ENCODE results near the gene FRY.

The FRY gene

DNA sequence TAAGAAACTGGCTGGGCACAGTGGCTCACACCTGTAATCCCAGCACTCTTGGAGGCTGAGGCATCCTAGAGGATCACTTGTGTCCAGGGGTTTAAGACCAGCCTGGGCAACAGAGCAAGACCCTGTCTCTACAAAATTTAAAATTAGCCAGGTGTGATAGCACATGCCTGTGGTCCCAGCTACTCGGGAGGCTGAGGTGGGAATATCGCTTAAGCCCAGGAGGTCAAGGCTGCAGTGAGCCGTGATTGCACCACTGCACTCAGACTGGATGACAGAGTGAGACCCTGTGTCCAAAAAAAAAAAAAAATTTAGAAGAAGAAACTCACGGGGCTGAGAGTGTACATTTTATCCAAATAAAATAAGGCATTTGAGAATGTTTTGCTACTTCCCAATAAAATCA lies 224.7 kb downstream of the FRY start:
- no peak for DNase-seq (ENCODE audit: low read depth)
- TF ChIP-seq, protein P1, sequence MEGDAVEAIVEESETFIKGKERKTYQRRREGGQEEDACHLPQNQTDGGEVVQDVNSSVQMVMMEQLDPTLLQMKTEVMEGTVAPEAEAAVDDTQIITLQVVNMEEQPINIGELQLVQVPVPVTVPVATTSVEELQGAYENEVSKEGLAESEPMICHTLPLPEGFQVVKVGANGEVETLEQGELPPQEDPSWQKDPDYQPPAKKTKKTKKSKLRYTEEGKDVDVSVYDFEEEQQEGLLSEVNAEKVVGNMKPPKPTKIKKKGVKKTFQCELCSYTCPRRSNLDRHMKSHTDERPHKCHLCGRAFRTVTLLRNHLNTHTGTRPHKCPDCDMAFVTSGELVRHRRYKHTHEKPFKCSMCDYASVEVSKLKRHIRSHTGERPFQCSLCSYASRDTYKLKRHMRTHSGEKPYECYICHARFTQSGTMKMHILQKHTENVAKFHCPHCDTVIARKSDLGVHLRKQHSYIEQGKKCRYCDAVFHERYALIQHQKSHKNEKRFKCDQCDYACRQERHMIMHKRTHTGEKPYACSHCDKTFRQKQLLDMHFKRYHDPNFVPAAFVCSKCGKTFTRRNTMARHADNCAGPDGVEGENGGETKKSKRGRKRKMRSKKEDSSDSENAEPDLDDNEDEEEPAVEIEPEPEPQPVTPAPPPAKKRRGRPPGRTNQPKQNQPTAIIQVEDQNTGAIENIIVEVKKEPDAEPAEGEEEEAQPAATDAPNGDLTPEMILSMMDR (IDR thresholded peaks at IDR 0.05; ENCODE audit: low read length, missing control alignments), result no peak
- H3K4me3 ChIP-seq (replicated peaks; ENCODE audit: low read depth, low read length), result no peak overlapping the region

GRCh38 chr13:32257649-32258048 lies 226.1 kb downstream of the FRY start:
- DNase-seq (ENCODE audit: low read depth), result no peak
- TF ChIP-seq, protein P1 (IDR thresholded peaks at IDR 0.05; ENCODE audit: low read length, missing control alignments), result no peak
- H3K4me3 ChIP-seq (replicated peaks; ENCODE audit: low read depth, low read length), result no peak overlapping the region

- DNase-seq (ENCODE audit: low read depth), result no peak
- H3K4me3 ChIP-seq (replicated peaks; ENCODE audit: low read depth, low read length), result no peak overlapping the region
- TF ChIP-seq, protein P1 (IDR thresholded peaks at IDR 0.05; ENCODE audit: low read length, missing control alignments), result no peak
These were observed 227.5 kb downstream of the FRY start for GRCh38 chr13:32259116-32259515.

GRCh38 chr13:32261567-32261966 lies 230.0 kb downstream of the FRY start:
- no peak overlapping the region for H3K4me3 ChIP-seq (replicated peaks; ENCODE audit: low read depth, low read length)
- TF ChIP-seq, protein P1 (IDR thresholded peaks at IDR 0.05; ENCODE audit: low read length, missing control alignments), result no peak
- DNase-seq (ENCODE audit: low read depth), result peak; percentile 97

DNA sequence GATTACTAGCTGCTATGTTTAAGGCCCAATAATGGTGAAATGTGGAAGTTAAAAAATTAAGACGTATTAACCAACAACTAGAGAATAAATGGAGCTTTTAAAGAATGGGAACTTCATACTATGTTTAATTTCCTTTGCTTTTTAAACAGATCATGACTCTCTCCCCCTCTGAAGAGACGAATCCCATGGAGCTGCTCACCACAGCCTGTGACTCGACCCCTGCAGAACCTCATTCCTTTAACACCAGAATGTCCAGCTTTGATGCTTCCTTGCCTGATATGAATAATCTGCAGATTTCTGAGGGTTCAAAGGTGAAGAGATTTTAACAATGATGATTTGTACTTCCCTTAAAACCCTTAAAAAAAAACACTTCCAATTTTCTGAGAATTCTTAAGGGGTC lies 230.6 kb downstream of the FRY start:
- TF ChIP-seq, protein P1 (IDR thresholded peaks at IDR 0.05; ENCODE audit: low read length, missing control alignments), result no peak
- no peak overlapping the region for H3K4me3 ChIP-seq (replicated peaks; ENCODE audit: low read depth, low read length)
- DNase-seq (ENCODE audit: low read depth), result no peak

DNA sequence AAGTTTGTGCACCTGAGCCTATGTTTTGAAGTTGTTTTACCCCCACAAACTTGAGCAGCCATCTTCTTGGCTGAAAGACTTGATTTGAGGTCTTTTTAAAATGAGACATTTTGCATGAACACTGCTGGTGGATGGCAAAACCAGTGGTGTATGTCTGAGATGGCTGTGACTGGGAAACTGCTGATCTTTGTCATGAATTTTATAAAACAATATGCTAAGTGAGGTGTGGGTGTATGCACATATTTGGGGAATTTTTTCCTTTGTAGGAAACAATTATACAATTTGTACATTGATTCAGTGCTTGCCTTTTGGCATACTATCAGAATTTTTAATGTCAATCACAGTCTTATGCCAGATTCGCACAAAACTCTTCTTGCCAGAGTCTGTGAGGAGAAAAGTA lies 231.0 kb downstream of the FRY start:
- no peak overlapping the region for H3K4me3 ChIP-seq (replicated peaks; ENCODE audit: low read depth, low read length)
- DNase-seq (ENCODE audit: low read depth), result no peak
- TF ChIP-seq, protein P1 (IDR thresholded peaks at IDR 0.05; ENCODE audit: low read length, missing control alignments), result no peak

DNA sequence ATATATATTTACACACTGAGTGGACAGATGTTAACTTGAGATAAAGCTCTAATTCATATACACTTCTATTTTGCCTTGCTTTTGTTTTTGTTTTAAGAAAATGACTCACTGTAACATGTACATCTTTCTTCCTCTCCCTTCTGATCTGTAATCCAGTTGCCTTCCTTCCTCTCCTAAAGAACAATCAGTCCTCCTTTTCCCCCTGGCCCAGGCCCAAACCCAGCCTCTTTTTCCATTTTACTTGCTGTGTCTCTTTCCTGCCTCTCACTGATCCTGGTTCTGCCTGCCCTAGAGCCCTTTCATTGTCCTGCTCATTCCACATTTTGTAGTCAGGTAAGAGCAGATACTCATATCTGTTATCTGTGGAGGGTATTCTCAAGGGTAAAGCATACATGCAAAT lies 232.8 kb downstream of the FRY start:
- TF ChIP-seq, protein P1 (IDR thresholded peaks at IDR 0.05; ENCODE audit: low read length, missing control alignments), result no peak
- peak; percentile 87 for DNase-seq (ENCODE audit: low read depth)
- no peak overlapping the region for H3K4me3 ChIP-seq (replicated peaks; ENCODE audit: low read depth, low read length)

Data from fibroblast of pulmonary artery (primary cell).